OCI-LY7 (cell line): ENCODE data around the gene CDH23.

Experiments used
- CTCF ChIP-seq: fragments of 200-600 bp; sonication (generic); conservative IDR thresholded peaks from 2 replicates; pipeline ENCODE4 v1.5.1; 2014; ENCODE audit warnings: mild to moderate bottlenecking, antibody characterized with exemption, low read length, moderate library complexity, mixed read lengths
- EZH2phosphoT487 ChIP-seq: fragments of 200-600 bp; sonication (generic); IDR thresholded peaks from 2 replicates; pipeline ENCODE4 v1.6.1; 2018; ENCODE audit warnings: low read depth, borderline replicate concordance, mild to moderate bottlenecking, mixed run types, antibody characterized with exemption, low read length, moderate library complexity, mixed read lengths

GRCh38 chr10:71644307-71645180 is 247.8 kb downstream of the CDH23 start:
- no peak for TF ChIP-seq CTCF
- no peak for TF ChIP-seq EZH2phosphoT487
